IMR-90 (cell line): ENCODE results near the gene WDR27. TPM values are rescaled to one million over a fixed set of nuclear protein-coding genes. Genes with fewer than 3 reads are reported as not detected.
A peak's percentile ranks its signal among the peaks of the same experiment; 100 is the strongest.

Source experiments
- ATAC-seq: fragments of 200-7000 bp; cut with Tn5 transposase; 2 replicates; pipeline ENCODE4 v1.9.1; 2020; ENCODE audit warnings: low read depth, mild to moderate bottlenecking, moderate library complexity
- BruUV-seq: library from RNA; stranded (reverse); fragments of 400-500 nt; replicated peaks from 2 replicates; lab custom pipeline; 2021; lab: Mats Ljungman, UMichigan
- CTCF ChIA-PET: fragments of 300-600 bp; formaldehyde crosslinking; extraction: SDS; loops from one replicate; lab custom pipeline; 2021; ENCODE audit warnings: antibody characterized with exemption; lab: Yijun Ruan, JAX
- POLR2A ChIA-PET: fragments of 300-600 bp; sonication (Branson Sonifier 250); formaldehyde crosslinking; loops from one replicate; lab custom pipeline; 2022; ENCODE audit warnings: antibody characterized with exemption; ENCODE audit not compliant: unreplicated experiment; lab: Charles Lee
- DNase-seq: peaks from one replicate; pipeline ENCODE4 v3.0.0; 2013
- H2AFZ ChIP-seq: replicated peaks from 2 replicates; pipeline ENCODE3; 2013; ENCODE audit warnings: low read length, mild to moderate bottlenecking; ENCODE audit not compliant: poor library complexity
- H2AK5ac ChIP-seq: 2 replicates; pipeline ENCODE4 v1.6.1; 2013; ENCODE audit warnings: low read depth, low read length, inconsistent platforms
- H2AK9ac ChIP-seq: replicated peaks from 2 replicates; pipeline ENCODE3; 2013; ENCODE audit warnings: mild to moderate bottlenecking, low read depth, low read length, moderate library complexity; ENCODE audit not compliant: poor library complexity
- H2BK120ac ChIP-seq: 2 replicates; pipeline ENCODE4 v1.6.1; 2013; ENCODE audit warnings: low read depth, low read length, inconsistent platforms
- H2BK15ac ChIP-seq: 3 replicates; pipeline ENCODE4 v1.6.1; 2013; ENCODE audit warnings: low read depth, low read length, inconsistent platforms
- H2BK20ac ChIP-seq: 2 replicates; pipeline ENCODE4 v1.6.1; 2013; ENCODE audit warnings: low read depth, mild to moderate bottlenecking, inconsistent platforms, low read length, moderate library complexity
- H2BK5ac ChIP-seq: 2 replicates; pipeline ENCODE4 v1.6.1; 2013; ENCODE audit warnings: mild to moderate bottlenecking, low read depth, low read length, inconsistent platforms; ENCODE audit not compliant: poor library complexity, severe bottlenecking
- H3K14ac ChIP-seq: replicated peaks from 2 replicates; pipeline ENCODE4 v1.6.1; 2013; ENCODE audit warnings: low read depth, low read length, inconsistent platforms
- H3K18ac ChIP-seq: 2 replicates; pipeline ENCODE4 v1.6.1; 2013; ENCODE audit warnings: low read depth, low read length, control low read depth
- H3K23ac ChIP-seq: 2 replicates; pipeline ENCODE4 v1.6.1; 2013; ENCODE audit warnings: low read depth, low read length, inconsistent platforms
- H3K27ac ChIP-seq: 2 replicates; pipeline ENCODE4 v1.5.1; 2013; ENCODE audit warnings: mild to moderate bottlenecking, control low read depth, low read length; ENCODE audit not compliant: insufficient read depth
- H3K27me3 ChIP-seq: 2 replicates; pipeline ENCODE4 v1.6.1; 2013; ENCODE audit warnings: low read length; ENCODE audit not compliant: control insufficient read depth, insufficient read depth
- H3K36me3 ChIP-seq: 2 replicates; pipeline ENCODE4 v1.6.1; 2013; ENCODE audit warnings: low read length, mixed read lengths; ENCODE audit not compliant: control insufficient read depth, insufficient read depth
- H3K4ac ChIP-seq: 2 replicates; pipeline ENCODE4 v1.6.1; 2013; ENCODE audit warnings: low read depth, low read length, inconsistent platforms
- H3K4me1 ChIP-seq: 2 replicates; pipeline ENCODE4 v1.6.1; 2013; ENCODE audit warnings: low read length, mixed read lengths; ENCODE audit not compliant: control insufficient read depth, insufficient read depth
- H3K4me2 ChIP-seq: 2 replicates; pipeline ENCODE4 v1.6.1; 2013; ENCODE audit warnings: low read depth, mild to moderate bottlenecking, control low read depth, low read length, moderate library complexity
- H3K4me3 ChIP-seq: 2 replicates; pipeline ENCODE4 v1.5.1; 2013; ENCODE audit warnings: low read depth, mild to moderate bottlenecking, control low read depth, low read length, moderate library complexity; ENCODE audit not compliant: insufficient read depth
- H3K56ac ChIP-seq: 2 replicates; pipeline ENCODE4 v1.6.1; 2013; ENCODE audit warnings: low read length, inconsistent platforms; ENCODE audit not compliant: insufficient read depth; ENCODE audit errors: extremely low read depth
- H3K79me1 ChIP-seq, 2 experiments: 2 replicates each; pipeline ENCODE4 v1.6.1; 2013; ENCODE audit warnings: low read length in 2 of 2, inconsistent platforms in 1 of 2, low read depth in 1 of 2
- H3K9ac ChIP-seq: 2 replicates; pipeline ENCODE4 v1.6.1; 2013; ENCODE audit warnings: low read depth, low read length, control low read depth
- H3K9me1 ChIP-seq: 2 replicates; pipeline ENCODE4 v1.6.1; 2013; ENCODE audit warnings: low read length, inconsistent platforms; ENCODE audit not compliant: insufficient read depth
- H3K9me3 ChIP-seq: 2 replicates; pipeline ENCODE4 v1.6.1; 2013; ENCODE audit warnings: low read length; ENCODE audit not compliant: control insufficient read depth, insufficient read depth
- H4K20me1 ChIP-seq: 2 replicates; pipeline ENCODE4 v1.6.1; 2013; ENCODE audit warnings: low read length, inconsistent platforms; ENCODE audit not compliant: insufficient read depth
- H4K5ac ChIP-seq: 2 replicates; pipeline ENCODE4 v1.6.1; 2013; ENCODE audit warnings: mild to moderate bottlenecking, low read depth, low read length, control low read depth
- H4K8ac ChIP-seq, 2 experiments: 2 replicates each; pipeline ENCODE4 v1.6.1; 2013; ENCODE audit warnings: low read depth in 2 of 2, low read length in 2 of 2, control low read depth in 1 of 2, inconsistent platforms in 1 of 2
- H4K91ac ChIP-seq: 2 replicates; pipeline ENCODE4 v1.6.1; 2013; ENCODE audit warnings: low read depth, low read length, inconsistent platforms; ENCODE audit not compliant: insufficient read depth
- CEBPB ChIP-seq: IDR thresholded peaks from 2 replicates; pipeline ENCODE4 v1.6.1; 2012; ENCODE audit warnings: low read depth, low read length, improper control_type of control experiment
- FOS ChIP-seq: fragments of 150-350 bp; IDR thresholded peaks from 2 replicates; pipeline ENCODE4 v1.6.1; 2016; ENCODE audit warnings: low read depth, low read length
- MXI1 ChIP-seq: IDR thresholded peaks from 2 replicates; pipeline ENCODE4 v1.6.1; 2012; ENCODE audit warnings: low read depth, mild to moderate bottlenecking, low read length, moderate library complexity, borderline replicate concordance
- RFX5 ChIP-seq: IDR thresholded peaks from 2 replicates; pipeline ENCODE4 v1.8.0; 2012; ENCODE audit warnings: low read depth, mild to moderate bottlenecking, low read length, moderate library complexity
- WGBS, 2 experiments: methylation state at CpG; one replicate each; pipeline versions ENCODE4 v1.1.5 to v1.1.7; 2013; ENCODE audit warnings: missing lambda C conversion rate in 2 of 2; ENCODE audit not compliant: insufficient read length in 1 of 2; ENCODE audit errors: extremely low coverage in 2 of 2; 5-methylcytosine and 5-hydroxymethylcytosine counted together
- dilution Hi-C: fragments of 300-500 bp; cut with HindIII; formaldehyde crosslinking; loops from one replicate; pipeline ENCODE4 v1.14.3; 2018; ENCODE audit warnings: low sequenced_read_pairs; ENCODE audit not compliant: unreplicated experiment
- in situ Hi-C: fragments of 300-500 bp; cut with MboI; formaldehyde crosslinking; loops from 3 replicates; pipeline ENCODE4 v1.14.3; 2019; ENCODE audit warnings: low sequenced_read_pairs, inconsistent platforms, mixed read lengths
- intact Hi-C: fragments of 100-400 bp; cut with micrococcal nuclease; formaldehyde crosslinking; loops from 2 replicates; pipeline ENCODE4 v1.10.0; 2022
- polyA plus RNA-seq, 3 experiments: library from polyadenylated mRNA; depleted of rRNA; stranded (reverse); fragments of >200 nt; gene quantifications; 2 replicates each; pipeline ENCODE4 v1.2.3, GENCODE V29; 2012; ENCODE audit warnings: low replicate concordance in 1 of 3
- total RNA-seq: library from RNA; depleted of rRNA; stranded (reverse); fragments of >200 nt; gene quantifications from 2 replicates; pipeline ENCODE4 v1.2.3, GENCODE V29; 2012
- TF ChIP-seq, protein P1 (sequence below): fragments of 150-350 bp; IDR thresholded peaks from 2 replicates; pipeline ENCODE4 v1.6.1; 2017; ENCODE audit warnings: mild to moderate bottlenecking, antibody characterized with exemption, low read length, low read depth

The WDR27 gene
- total and polyA plus RNA-seq, 2 of the 4 experiments (the other 2 are of a cell fraction) = 7.0 to 18.5 TPM

DNA sequence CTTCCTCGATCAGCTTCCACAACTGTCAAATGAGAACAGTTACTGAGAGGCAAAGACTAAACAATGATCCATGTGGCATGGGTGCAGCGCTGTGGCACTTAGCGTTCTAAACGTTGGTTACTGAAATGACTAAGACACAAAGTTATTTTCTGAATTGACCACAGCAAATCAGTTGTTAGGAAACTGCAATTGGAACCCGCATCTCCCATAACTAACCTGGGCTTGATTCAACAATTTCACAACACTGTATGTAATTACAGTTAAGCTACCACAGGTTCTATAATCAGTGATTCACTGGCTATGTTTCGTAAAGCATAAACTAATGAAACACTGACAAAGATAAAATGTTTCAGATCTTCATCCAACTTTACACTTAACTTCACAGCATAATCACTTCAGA is 12.5 kb downstream of the WDR27 start:
- ChIA-PET POLR2A (no interaction called here), CTCF (no interaction called here)
- H2AK5ac ChIP-seq = no peak overlapping the region
- H3K56ac ChIP-seq = no peak overlapping the region
- H3K79me1 ChIP-seq = peaks cover 15 to 32% of the 10 kb centered on the region in 2 experiments
- H3K9me1 ChIP-seq = peaks cover 7% of the 10 kb centered on the region
- no peak overlapping the region for H2BK15ac ChIP-seq
- no peak overlapping the region for H2BK120ac ChIP-seq
- intact Hi-C loops = no loop called here
- peak overlapping the region; percentile 55 for H3K4me2 ChIP-seq
- H3K4me3 ChIP-seq = no peak overlapping the region
- H2AFZ ChIP-seq = no peak overlapping the region
- in situ Hi-C loops = no loop called here
- no peak overlapping the region for H2BK20ac ChIP-seq
- H3K9me3 ChIP-seq = peaks cover 6% of the 10 kb centered on the region
- H2BK5ac ChIP-seq = peak overlapping the region; percentile 76
- H3K14ac ChIP-seq = no peak overlapping the region
- no peak overlapping the region for H3K23ac ChIP-seq
- BruUV-seq = no TSS peak
- H3K36me3 ChIP-seq = peaks cover 4% of the 10 kb centered on the region
- TF ChIP-seq RFX5 (0 out of 2 replicates have a peak, but pooled peaks have one; percentile 32), FOS (peak; percentile 30; the same call in 1 of the 2 replicates), MXI1 (peak; percentile 77; the same call in 1 of the 2 replicates), CEBPB (peak; percentile 91)
- TF ChIP-seq, protein P1, sequence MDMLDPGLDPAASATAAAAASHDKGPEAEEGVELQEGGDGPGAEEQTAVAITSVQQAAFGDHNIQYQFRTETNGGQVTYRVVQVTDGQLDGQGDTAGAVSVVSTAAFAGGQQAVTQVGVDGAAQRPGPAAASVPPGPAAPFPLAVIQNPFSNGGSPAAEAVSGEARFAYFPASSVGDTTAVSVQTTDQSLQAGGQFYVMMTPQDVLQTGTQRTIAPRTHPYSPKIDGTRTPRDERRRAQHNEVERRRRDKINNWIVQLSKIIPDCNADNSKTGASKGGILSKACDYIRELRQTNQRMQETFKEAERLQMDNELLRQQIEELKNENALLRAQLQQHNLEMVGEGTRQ = no peak
- 39% methylated on average over 5 of the region's 6 CpGs; no CpG with 5 or more reads in 1 of the 2 experiments for WGBS, 2 experiments
- H4K91ac ChIP-seq = no peak overlapping the region
- H3K4me1 ChIP-seq = peaks cover 4% of the 10 kb centered on the region
- 0 out of 2 replicates have a peak overlapping the region, but pooled peaks have one; percentile 19 for H3K27ac ChIP-seq
- H4K20me1 ChIP-seq = peaks cover 3% of the 10 kb centered on the region; the same call in 1 of the 2 replicates
- H3K4ac ChIP-seq = 0 out of 2 replicates have a peak overlapping the region, but pooled peaks have one; percentile 31
- DNase-seq = peak; percentile 88
- H4K8ac ChIP-seq = no peak overlapping the region
- H3K18ac ChIP-seq = no peak overlapping the region
- H3K9ac ChIP-seq = no peak overlapping the region
- peak; percentile 87 for ATAC-seq
- H2AK9ac ChIP-seq = no peak overlapping the region
- dilution Hi-C loops = no loop called here
- H3K27me3 ChIP-seq = no peaks in the 10 kb centered on the region
- H4K5ac ChIP-seq = no peak overlapping the region
